Heart left ventricle (tissue), 16 donors: ENCODE data around the gene DLGAP1. TPM values are rescaled to one million over a fixed set of nuclear protein-coding genes. Genes with fewer than 3 reads are reported as not detected.

Source experiments
- ATAC-seq, 4 donors: fragments of 200-7000 bp; cut with Tn5 transposase; one replicate each; pipeline ENCODE4 v1.9.1; 2020 to 2022; ENCODE audit warnings: moderate library complexity in 4 of 4, mild to moderate bottlenecking in 3 of 4, moderate number of reproducible peaks in 1 of 4
- DNase-seq, 5 donors: peaks; one replicate each; pipeline ENCODE4 v3.0.0-alpha.2; 2020
- H3K27ac ChIP-seq, 12 donors: fragments of 200-600 bp; sonication (generic) in 4 of 12; one replicate each; pipeline versions ENCODE4 v1.5.0 to v1.8.0; 2016 to 2022; ENCODE audit warnings: mild to moderate bottlenecking in 2 of 12
- H3K27me3 ChIP-seq, 9 donors: fragments of 200-600 bp; sonication (generic) in 2 of 9; one replicate each; pipeline versions ENCODE4 v1.5.1 to v1.8.0; 2016 to 2022; ENCODE audit warnings: mild to moderate bottlenecking in 3 of 9
- H3K36me3 ChIP-seq, 9 donors: fragments of 200-600 bp; sonication (generic) in 2 of 9; one replicate each; pipeline versions ENCODE4 v1.5.0 to v1.8.0; 2018 to 2022; ENCODE audit warnings: mild to moderate bottlenecking in 2 of 9
- H3K4me1 ChIP-seq, 12 donors: fragments of 200-600 bp; sonication (generic) in 4 of 12; one replicate each; pipeline versions ENCODE4 v1.5.0 to v1.8.0; 2016 to 2022; ENCODE audit warnings: mild to moderate bottlenecking in 3 of 12
- H3K4me3 ChIP-seq, 12 donors: fragments of 200-600 bp; sonication (generic) in 4 of 12; one replicate each; pipeline versions ENCODE4 v1.5.0 to v1.8.0; 2017 to 2022; ENCODE audit warnings: mild to moderate bottlenecking in 9 of 12, moderate library complexity in 4 of 12
- H3K9me3 ChIP-seq, 12 donors: fragments of 200-600 bp; sonication (generic) in 4 of 12; one replicate each; pipeline versions ENCODE4 v1.5.0 to v1.8.0; 2016 to 2022; ENCODE audit warnings: mild to moderate bottlenecking in 1 of 12
- POLR2A ChIP-seq, 2 donors: fragments of 450-650 bp; IDR thresholded peaks; one replicate each; pipeline ENCODE4 v1.6.1; 2017; ENCODE audit warnings: antibody characterized with exemption in 2 of 2, mild to moderate bottlenecking in 2 of 2, moderate library complexity in 2 of 2
- WGBS, 4 donors: extraction: QIAGEN DNeasy Blood & Tissue Kit in 2 of 4; methylation state at CpG; one replicate each; pipeline versions ENCODE4 v1.1.5 to v1.1.7; 2013 to 2018; 5-methylcytosine and 5-hydroxymethylcytosine counted together
- intact Hi-C, 10 donors: fragments of 100-400 bp; cut with DNase I; formaldehyde crosslinking; loops; one replicate each; pipeline versions ENCODE4 v1.11.1 to v1.14.2; 2022
- polyA plus RNA-seq, 2 donors: library from polyadenylated mRNA; stranded (reverse); fragments of 200-250 nt; gene quantifications; one replicate each; pipeline ENCODE4 v1.2.3, GENCODE V29; 2013
- total RNA-seq, 9 donors: library from RNA; depleted of rRNA in 2 of 9; stranded (reverse); fragments of >200 nt in 2 of 9; fragmentation: NEBNext Ultra II Directional in 3 of 9; extraction: Animal tissue kit (Norgen Biotek cat#: 25700) in 3 of 9; gene quantifications; one replicate each; pipeline versions ENCODE4 v1.1.0 to v1.2.4, GENCODE V29; 2016 to 2023
- TF ChIP-seq, protein P1 (sequence below), 12 donors: fragments of 200-600 bp; sonication (generic) in 4 of 12; IDR thresholded peaks; one replicate each; pipeline versions ENCODE4 v1.5.0 to v1.8.0; 2018 to 2022; ENCODE audit warnings: antibody characterized with exemption in 12 of 12, mild to moderate bottlenecking in 5 of 12
- donor health status: ischemic (EF 13 %, LVEDD 7.1; RV severe dilation, severe dysfunction).
- donor health status: healthy with polysubstance abuse.
- donor health status: DM: no; HTN: yes; CAD: no.
- donor health status: DM: no; HTN: no; CAD: no.
- donor health status: ischemic (EF 25% LVEDD 6.9; RV normal size, moderate dysfunction).
- donor health status: ischemic (EF 25% LVEDD 5.7; RV mildly dilated, moderate dysfunction).
- donor health status: healthy.
- donor health status: DM: yes; HTN: yes; CAD: no.
- donor health status: ischemic (EF 35%, LVEDD 5.7; RV mildly dilated, moderate dysfunction).
- donor health status: nonischemic (EF 11% LVEDD 7.7; RV severe dilation, severe dysfunction).
- donor health status: DM: yes; HTN: yes; CAD: no.
- donor health status: PGD.
- donor health status: ischemic (EF 29% LVEDD 5.4; RV normal size, mild dysfunction).
- donor health status: nonischemic (EF 23%, LVEDD 6.1; RV moderate dilation, normal function).

Gene DLGAP1
- total and polyA plus RNA-seq, 11 donors, result 0.10 to 5.5 (median 0.40) TPM; not detected in 1

DNA sequence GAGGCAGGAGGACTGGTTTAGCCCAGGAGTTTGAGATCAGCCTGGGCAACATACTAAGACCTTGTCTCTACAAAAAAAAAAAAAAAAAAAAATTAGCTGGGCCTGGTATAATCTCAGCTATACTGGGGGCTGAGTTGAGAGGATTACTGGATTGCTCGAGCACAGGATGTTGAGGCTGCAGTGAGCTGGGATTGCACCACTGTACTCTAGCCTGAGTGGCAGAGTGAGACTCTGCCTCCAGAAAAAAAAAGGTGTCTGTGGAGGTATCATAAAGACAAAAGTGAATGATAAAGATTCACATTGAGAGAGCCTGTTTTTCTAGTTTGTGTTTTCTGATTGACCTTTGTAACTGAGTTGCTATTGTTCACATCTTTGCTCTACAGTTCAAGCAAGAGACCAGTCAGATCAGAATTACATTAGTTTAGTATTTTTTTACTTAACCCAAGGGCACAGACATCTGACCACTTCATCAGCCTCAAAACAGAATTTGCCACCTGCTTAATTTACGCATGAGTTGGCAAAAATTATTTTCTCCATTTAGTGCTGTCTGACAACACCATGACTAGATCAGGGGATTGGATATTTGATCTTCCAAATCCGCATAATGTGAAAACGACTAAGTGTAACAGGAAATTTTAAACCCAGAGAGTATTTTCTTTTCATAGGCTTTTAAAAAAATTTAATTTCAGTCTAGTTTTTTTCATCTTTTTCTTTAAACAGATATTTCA, 734.1 kb downstream of the DLGAP1 start:
- WGBS, 4 donors, result 90 to 94% (median 91%) methylated on average over 4 of the region's 4 CpGs
- ATAC-seq (no peak), DNase-seq (no peak)
- Histone ChIP-seq H3K4me1 (peaks cover 0 to 46% (median 0%) of the 10 kb centered on the region in 12 donors), H3K4me3 (no peak overlapping the region), H3K27ac (no peak overlapping the region), H3K9me3 (no peaks in the 10 kb centered on the region), H3K27me3 (no peaks in the 10 kb centered on the region), H3K36me3 (no peaks in the 10 kb centered on the region)
- intact Hi-C loops, result no loop called here
- no peak for TF ChIP-seq POLR2A (IDR thresholded peaks at IDR 0.05)
- TF ChIP-seq, protein P1, sequence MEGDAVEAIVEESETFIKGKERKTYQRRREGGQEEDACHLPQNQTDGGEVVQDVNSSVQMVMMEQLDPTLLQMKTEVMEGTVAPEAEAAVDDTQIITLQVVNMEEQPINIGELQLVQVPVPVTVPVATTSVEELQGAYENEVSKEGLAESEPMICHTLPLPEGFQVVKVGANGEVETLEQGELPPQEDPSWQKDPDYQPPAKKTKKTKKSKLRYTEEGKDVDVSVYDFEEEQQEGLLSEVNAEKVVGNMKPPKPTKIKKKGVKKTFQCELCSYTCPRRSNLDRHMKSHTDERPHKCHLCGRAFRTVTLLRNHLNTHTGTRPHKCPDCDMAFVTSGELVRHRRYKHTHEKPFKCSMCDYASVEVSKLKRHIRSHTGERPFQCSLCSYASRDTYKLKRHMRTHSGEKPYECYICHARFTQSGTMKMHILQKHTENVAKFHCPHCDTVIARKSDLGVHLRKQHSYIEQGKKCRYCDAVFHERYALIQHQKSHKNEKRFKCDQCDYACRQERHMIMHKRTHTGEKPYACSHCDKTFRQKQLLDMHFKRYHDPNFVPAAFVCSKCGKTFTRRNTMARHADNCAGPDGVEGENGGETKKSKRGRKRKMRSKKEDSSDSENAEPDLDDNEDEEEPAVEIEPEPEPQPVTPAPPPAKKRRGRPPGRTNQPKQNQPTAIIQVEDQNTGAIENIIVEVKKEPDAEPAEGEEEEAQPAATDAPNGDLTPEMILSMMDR (IDR thresholded peaks at IDR 0.05), result no peak

DNA sequence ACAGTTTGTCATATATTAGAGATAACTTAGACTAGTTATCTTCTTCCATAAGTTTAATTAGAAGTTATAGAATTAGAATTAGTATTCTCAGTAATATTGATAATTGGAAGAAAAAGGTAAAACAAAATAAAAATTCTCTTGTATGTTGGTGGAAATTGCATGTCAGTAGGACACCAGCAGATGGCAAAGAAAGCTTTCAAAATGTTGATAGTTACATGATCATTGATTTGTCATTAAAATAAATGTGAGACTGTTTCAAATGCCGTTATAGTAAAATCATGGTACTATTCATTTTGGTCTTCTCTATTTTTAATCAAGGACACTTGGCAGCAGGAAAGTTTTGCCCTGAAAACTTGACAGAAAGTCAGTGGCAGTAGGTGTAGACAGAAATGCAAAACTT, 734.9 kb downstream of the DLGAP1 start:
- DNase-seq (no peak), ATAC-seq (no peak)
- Histone ChIP-seq H3K4me1 (peaks cover 0 to 38% (median 0%) of the 10 kb centered on the region in 12 donors), H3K4me3 (no peak overlapping the region), H3K9me3 (no peaks in the 10 kb centered on the region), H3K27ac (no peak overlapping the region), H3K36me3 (no peaks in the 10 kb centered on the region), H3K27me3 (no peaks in the 10 kb centered on the region)
- intact Hi-C loops, result no loop called here
- TF ChIP-seq, protein P1 (IDR thresholded peaks at IDR 0.05), result no peak
- TF ChIP-seq POLR2A (IDR thresholded peaks at IDR 0.05), result no peak
- WGBS, 4 donors, result 90 to 95% (median 94%) methylated on average over 1 of the region's 1 CpG

DNA sequence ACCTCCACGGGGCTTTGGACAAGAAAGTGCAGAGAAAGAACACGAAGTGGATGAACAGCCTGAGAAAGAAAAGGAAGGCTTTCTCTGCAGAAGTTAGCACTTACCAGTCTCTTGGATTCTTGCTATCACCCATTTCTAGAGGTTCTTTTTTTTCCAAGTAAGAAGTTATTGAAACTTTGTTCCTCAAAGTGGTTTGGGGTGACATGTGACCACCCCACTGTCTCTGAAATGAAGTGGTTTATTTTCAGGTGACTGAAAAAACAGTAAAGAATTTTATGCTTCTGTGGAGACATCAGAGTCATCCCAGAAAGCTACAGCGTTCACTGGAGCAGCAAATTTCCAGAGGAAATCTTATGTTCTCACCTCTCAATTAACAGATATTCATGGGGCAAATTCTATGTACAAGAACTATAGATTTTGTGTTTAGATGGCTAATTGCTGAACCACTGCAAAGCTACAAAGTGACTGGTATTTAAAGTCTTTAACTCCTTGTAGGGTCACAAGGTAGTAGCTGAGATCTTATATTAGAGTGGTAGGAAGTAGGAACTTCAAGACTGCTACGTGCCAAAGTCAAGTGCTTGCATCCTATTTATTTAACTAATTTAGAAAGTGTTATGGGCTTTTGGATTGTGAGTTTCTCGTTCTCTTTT, 737.6 kb downstream of the DLGAP1 start:
- Histone ChIP-seq H3K4me1 (peaks cover 0 to 21% (median 0%) of the 10 kb centered on the region in 12 donors), H3K36me3 (no peaks in the 10 kb centered on the region), H3K27ac (no peak overlapping the region), H3K9me3 (no peaks in the 10 kb centered on the region), H3K27me3 (no peaks in the 10 kb centered on the region), H3K4me3 (no peak overlapping the region)
- DNase-seq (no peak), ATAC-seq (no peak)
- intact Hi-C loops, result loop anchor here in 1 of 10 donors (10.0 kb wide), 1 partner anchor 47 kb away; no protein-coding TSS in a partner anchor
- TF ChIP-seq POLR2A (IDR thresholded peaks at IDR 0.05), result no peak
- TF ChIP-seq, protein P1 (IDR thresholded peaks at IDR 0.05), result no peak
- 61 to 72% (median 67%) methylated on average over 5 of the region's 5 CpGs for WGBS, 4 donors

- H3K27me3 ChIP-seq, result no peaks in the 10 kb centered on the region
- no peak for DNase-seq
- no peak overlapping the region for H3K4me3 ChIP-seq
- ATAC-seq, result no peak
- H3K4me1 ChIP-seq, result peaks cover 0 to 22% (median 0%) of the 10 kb centered on the region in 12 donors
- H3K27ac ChIP-seq, result no peak overlapping the region
- 83 to 87% (median 84%) methylated on average over 1 of the region's 1 CpG for whole genome bisulfite sequencing, 4 donors
- intact Hi-C loops, result loop anchor here in 1 of 10 donors (10.0 kb wide), 1 partner anchor 49 kb away; no protein-coding TSS in a partner anchor
- no peaks in the 10 kb centered on the region for H3K9me3 ChIP-seq
- TF ChIP-seq, protein P1 (IDR thresholded peaks at IDR 0.05), result no peak
- no peak for TF ChIP-seq POLR2A (IDR thresholded peaks at IDR 0.05)
- H3K36me3 ChIP-seq, result no peaks in the 10 kb centered on the region
These were observed 738.9 kb downstream of the DLGAP1 start for GRCh38 chr18:3716116-3716660.
